Fibroblast of lung (primary cell): ENCODE data around the gene ELP2. TPM values are rescaled to one million over a fixed set of nuclear protein-coding genes. Genes with fewer than 3 reads are reported as not detected.

Experiments
- DNase-seq, 2 donors: peaks; one replicate each; pipeline versions ENCODE4 v3.0.0 to v3.0.0-alpha.2; 2010; ENCODE audit warnings: low read depth in 2 of 2
- H2AFZ ChIP-seq: 2 replicates; pipeline ENCODE4 v1.5.1; 2012; ENCODE audit warnings: low read length, control low read depth, inconsistent platforms
- H3K27ac ChIP-seq: 2 replicates; pipeline ENCODE4 v1.5.1; 2011; ENCODE audit warnings: low read length, control low read depth; ENCODE audit not compliant: insufficient read depth
- H3K27me3 ChIP-seq: 2 replicates; pipeline ENCODE4 v1.5.1; 2011; ENCODE audit warnings: mild to moderate bottlenecking, low read length; ENCODE audit not compliant: control insufficient read depth, insufficient read depth
- H3K36me3 ChIP-seq: 2 replicates; pipeline ENCODE4 v1.5.1; 2011; ENCODE audit warnings: low read length; ENCODE audit not compliant: control insufficient read depth, insufficient read depth
- H3K4me1 ChIP-seq: 2 replicates; pipeline ENCODE4 v1.5.1; 2011; ENCODE audit warnings: low read length; ENCODE audit not compliant: control insufficient read depth, insufficient read depth; ENCODE audit errors: extremely low read depth
- H3K4me2 ChIP-seq: 2 replicates; pipeline ENCODE4 v1.5.1; 2011; ENCODE audit warnings: low read length, control low read depth; ENCODE audit not compliant: insufficient read depth; ENCODE audit errors: extremely low read depth
- H3K4me3 ChIP-seq, 4 experiments: fragments of 200-600 bp in 1 of 4; sonication (generic) in 1 of 4; replicated peaks in 1 of 4; 2 replicates each; pipeline ENCODE4 v1.5.1; 2011 to 2016; ENCODE audit warnings: low read length in 4 of 4, low read depth in 3 of 4, mild to moderate bottlenecking in 3 of 4, control low read depth in 2 of 4, inconsistent platforms in 1 of 4, mixed read lengths in 1 of 4; ENCODE audit not compliant: insufficient read depth in 1 of 4; ENCODE audit errors: control extremely low read depth in 1 of 4
- H3K79me2 ChIP-seq: 2 replicates; pipeline ENCODE4 v1.5.1; 2012; ENCODE audit warnings: mild to moderate bottlenecking, low read length, inconsistent platforms; ENCODE audit not compliant: control insufficient read depth, insufficient read depth
- H3K9ac ChIP-seq: 2 replicates; pipeline ENCODE4 v1.5.1; 2011; ENCODE audit warnings: mild to moderate bottlenecking, low read length, control low read depth; ENCODE audit not compliant: insufficient read depth
- H3K9me3 ChIP-seq: 2 replicates; pipeline ENCODE4 v1.5.1; 2012; ENCODE audit warnings: low read depth, low read length; ENCODE audit not compliant: control insufficient read depth, insufficient read depth
- H4K20me1 ChIP-seq: 2 replicates; pipeline ENCODE4 v1.5.1; 2011; ENCODE audit warnings: low read length; ENCODE audit not compliant: control insufficient read depth, insufficient read depth; ENCODE audit errors: extremely low read depth
- CTCF ChIP-seq, 2 donors: IDR thresholded peaks in 1 of 2; conservative IDR thresholded peaks in 1 of 2; 1 replicate in 1 of 2; 2 replicates in 1 of 2; pipeline ENCODE4 v1.5.1; 2011 to 2012; ENCODE audit warnings: low read length in 2 of 2, control low read depth in 1 of 2, inconsistent platforms in 1 of 2, low read depth in 1 of 2, mild to moderate bottlenecking in 1 of 2
- EZH2 ChIP-seq: IDR thresholded peaks from 2 replicates; pipeline ENCODE4 v1.5.1; 2012; ENCODE audit warnings: low read length, control low read depth, mild to moderate bottlenecking; ENCODE audit errors: missing control alignments
- polyA plus RNA-seq, 2 donors: library from polyadenylated mRNA; depleted of rRNA in 1 of 2; stranded (reverse) in 1 of 2; unstranded in 1 of 2; fragments of >200 nt; gene quantifications; 2 replicates each; pipeline ENCODE4 v1.2.1, GENCODE V29; 2011 to 2012; ENCODE audit warnings: missing spikeins in 1 of 2
- total RNA-seq: library from RNA; depleted of rRNA; stranded (reverse); fragments of >200 nt; gene quantifications from 2 replicates; pipeline ENCODE4 v1.2.1, GENCODE V29; 2014

Gene ELP2
- total and polyA plus RNA-seq, 2 donors (not counting 1 experiment from before 2014, with no cell fraction given), result 96.6 to 309 TPM

DNA sequence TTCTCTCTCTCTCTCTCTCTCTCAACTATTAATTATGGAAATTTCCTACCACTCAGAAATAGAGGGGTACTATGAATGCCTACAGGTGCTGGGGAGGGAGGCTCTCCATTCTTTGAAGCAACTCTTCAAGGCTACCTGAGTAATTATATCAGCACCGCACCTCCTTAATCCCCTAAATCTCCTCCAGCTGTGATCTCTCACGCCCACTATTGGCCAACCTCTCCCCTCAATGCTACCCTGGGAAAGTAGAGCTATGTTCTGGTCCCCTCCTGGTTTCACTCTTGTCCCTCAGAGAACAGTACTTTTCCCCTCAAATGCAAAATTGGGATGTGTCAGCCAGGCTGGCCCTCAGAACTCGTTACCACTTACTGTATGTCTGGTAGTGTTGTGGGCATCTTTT, 59.2 kb downstream of the ELP2 start:
- TF ChIP-seq CTCF (conservative IDR thresholded peaks at IDR 0.05 in 1 of 2, IDR thresholded peaks at IDR 0.05 in 1 of 2; ENCODE audit: low read depth in 1 of 2, low read length in 2 of 2), result no peak
- TF ChIP-seq EZH2, result no peak
- Histone ChIP-seq H3K4me2 (no peak overlapping the region), H3K9me3 (no peaks in the 10 kb centered on the region), H3K4me1 (no peaks in the 10 kb centered on the region), H3K27me3 (no peaks in the 10 kb centered on the region), H3K27ac (no peak overlapping the region), H3K36me3 (no peaks in the 10 kb centered on the region), H4K20me1 (no peaks in the 10 kb centered on the region), H3K79me2 (no peaks in the 10 kb centered on the region), H2AFZ (no peak overlapping the region), H3K9ac (no peak overlapping the region), H3K4me3 (peak overlapping the region in 2 of 4 experiments; percentile 77 to 91)
- DNase-seq, result no peak

- Histone ChIP-seq H3K36me3 (no peaks in the 10 kb centered on the region), H3K27me3 (no peaks in the 10 kb centered on the region), H3K9ac (no peak overlapping the region), H4K20me1 (no peaks in the 10 kb centered on the region), H2AFZ (no peak overlapping the region), H3K27ac (no peak overlapping the region), H3K4me1 (no peaks in the 10 kb centered on the region), H3K9me3 (no peaks in the 10 kb centered on the region), H3K4me3 (peak overlapping the region in 1 of 4 experiments; percentile 77), H3K4me2 (no peak overlapping the region), H3K79me2 (no peaks in the 10 kb centered on the region)
- DNase-seq, result peak in 1 of 2 donors; percentile 38
- TF ChIP-seq EZH2, result no peak
- no peak for TF ChIP-seq CTCF (conservative IDR thresholded peaks at IDR 0.05 in 1 of 2, IDR thresholded peaks at IDR 0.05 in 1 of 2; ENCODE audit: low read depth in 1 of 2, low read length in 2 of 2)
Observed at GRCh38 chr18:36189486-36189885, 59.8 kb downstream of the ELP2 start.

- Histone ChIP-seq H3K9ac (no peak overlapping the region), H3K4me3 (no peak overlapping the region), H3K4me2 (no peak overlapping the region), H2AFZ (no peak overlapping the region), H3K4me1 (no peaks in the 10 kb centered on the region), H3K36me3 (no peaks in the 10 kb centered on the region), H3K9me3 (no peaks in the 10 kb centered on the region), H3K79me2 (no peaks in the 10 kb centered on the region), H3K27me3 (no peaks in the 10 kb centered on the region), H3K27ac (no peak overlapping the region), H4K20me1 (no peaks in the 10 kb centered on the region)
- no peak for TF ChIP-seq CTCF (conservative IDR thresholded peaks at IDR 0.05 in 1 of 2, IDR thresholded peaks at IDR 0.05 in 1 of 2; ENCODE audit: low read depth in 1 of 2, low read length in 2 of 2)
- TF ChIP-seq EZH2, result no peak
- DNase-seq, result no peak
Observed at GRCh38 chr18:36191286-36191685, 61.6 kb downstream of the ELP2 start.
